Measurements from ENCODE around the gene CHRNA5.

CHRNA5 gene

GRCh38 chr15:78640527-78641101 lies 75.3 kb downstream of the CHRNA5 start:
- DNase-seq = no peak

DNA sequence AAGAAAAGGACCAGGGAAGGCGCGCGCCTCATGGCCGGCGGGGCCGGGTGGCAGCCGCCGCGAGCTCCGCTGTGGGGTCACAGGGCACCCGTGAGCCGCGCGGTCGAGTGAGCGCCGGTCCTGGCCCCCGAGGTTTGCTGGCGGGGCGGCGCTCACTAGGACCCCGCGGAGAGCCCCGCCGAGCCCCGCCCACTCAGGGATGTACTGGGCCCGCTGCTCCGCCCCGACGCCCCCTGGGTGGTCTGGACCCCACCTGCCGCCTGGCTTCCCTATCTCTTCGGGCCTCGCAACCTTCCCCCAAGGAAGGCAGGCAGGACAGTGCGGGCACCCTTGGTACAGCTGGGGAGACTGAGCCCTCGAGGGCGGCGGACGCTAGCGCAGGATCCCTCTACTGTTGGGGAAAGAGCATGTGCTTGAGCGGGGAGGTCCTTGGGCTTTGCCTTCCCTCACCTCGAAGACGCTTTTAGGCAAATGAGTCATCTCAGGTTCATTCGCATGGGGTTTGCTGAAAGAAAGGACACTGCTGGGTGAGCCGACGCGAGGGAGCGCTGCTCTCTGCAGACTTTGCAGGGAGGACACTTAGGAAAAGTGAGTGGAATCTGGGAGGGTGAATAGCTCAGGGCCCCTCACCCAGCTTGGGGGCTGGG lies 75.9 kb downstream of the CHRNA5 start, which contains the start of gene CHRNB4:
TSS of gene CHRNB4 (minus strand) at position 109 of the 647 bp plus-strand sequence. CDS start at position 32, 77 bp downstream.
- DNase-seq = no peak

- no peak for DNase-seq
Measured at GRCh38 chr15:78641749-78642275, 76.5 kb downstream of the CHRNA5 start.

GRCh38 chr15:78642331-78642730 lies 77.0 kb downstream of the CHRNA5 start:
- no peak for DNase-seq
